Measurements from ENCODE around the gene PCDHGA5.

DNA sequence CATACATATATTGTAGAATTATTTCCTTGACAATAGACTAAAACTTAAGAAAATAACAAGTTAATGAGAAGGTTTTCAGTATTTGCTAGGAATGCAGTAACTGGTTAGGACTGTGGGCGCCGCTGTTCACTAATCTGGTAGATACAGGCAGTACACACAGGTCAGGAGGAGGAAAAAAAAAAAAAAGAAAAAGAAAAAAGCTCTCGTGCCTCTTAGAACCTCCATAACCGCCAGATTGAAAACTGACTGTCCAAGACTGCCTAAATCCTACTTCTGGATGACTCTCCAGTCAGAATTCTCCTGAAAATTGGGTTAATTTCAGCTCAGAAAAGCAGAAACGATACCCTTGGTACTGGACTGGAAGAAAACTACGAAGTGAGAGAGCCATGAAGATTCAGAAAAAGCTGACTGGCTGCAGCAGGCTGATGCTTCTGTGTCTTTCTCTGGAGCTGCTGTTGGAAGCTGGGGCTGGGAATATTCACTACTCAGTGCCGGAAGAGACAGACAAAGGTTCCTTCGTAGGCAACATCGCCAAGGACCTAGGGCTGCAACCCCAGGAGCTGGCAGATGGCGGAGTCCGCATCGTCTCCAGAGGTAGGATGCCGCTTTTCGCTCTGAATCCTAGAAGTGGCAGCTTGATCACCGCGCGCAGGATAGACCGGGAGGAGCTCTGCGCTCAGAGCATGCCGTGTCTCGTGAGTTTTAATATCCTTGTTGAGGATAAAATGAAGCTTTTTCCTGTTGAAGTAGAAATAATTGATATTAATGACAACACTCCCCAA lies 33.5 kb upstream of the PCDHGA5 start, which contains the start of gene PCDHGA1:
- TF ChIP-seq, protein P1, sequence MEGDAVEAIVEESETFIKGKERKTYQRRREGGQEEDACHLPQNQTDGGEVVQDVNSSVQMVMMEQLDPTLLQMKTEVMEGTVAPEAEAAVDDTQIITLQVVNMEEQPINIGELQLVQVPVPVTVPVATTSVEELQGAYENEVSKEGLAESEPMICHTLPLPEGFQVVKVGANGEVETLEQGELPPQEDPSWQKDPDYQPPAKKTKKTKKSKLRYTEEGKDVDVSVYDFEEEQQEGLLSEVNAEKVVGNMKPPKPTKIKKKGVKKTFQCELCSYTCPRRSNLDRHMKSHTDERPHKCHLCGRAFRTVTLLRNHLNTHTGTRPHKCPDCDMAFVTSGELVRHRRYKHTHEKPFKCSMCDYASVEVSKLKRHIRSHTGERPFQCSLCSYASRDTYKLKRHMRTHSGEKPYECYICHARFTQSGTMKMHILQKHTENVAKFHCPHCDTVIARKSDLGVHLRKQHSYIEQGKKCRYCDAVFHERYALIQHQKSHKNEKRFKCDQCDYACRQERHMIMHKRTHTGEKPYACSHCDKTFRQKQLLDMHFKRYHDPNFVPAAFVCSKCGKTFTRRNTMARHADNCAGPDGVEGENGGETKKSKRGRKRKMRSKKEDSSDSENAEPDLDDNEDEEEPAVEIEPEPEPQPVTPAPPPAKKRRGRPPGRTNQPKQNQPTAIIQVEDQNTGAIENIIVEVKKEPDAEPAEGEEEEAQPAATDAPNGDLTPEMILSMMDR (IDR thresholded peaks at IDR 0.05): peak in 2 of 3 experiments; percentile 8 to 23
- no peak for TF ChIP-seq POLR2A (IDR thresholded peaks at IDR 0.05)

Measured in testis (tissue), 2 donors.